ENCODE data around the gene PPIL6. TPM values are rescaled to one million over a fixed set of nuclear protein-coding genes. Genes with fewer than 3 reads are reported as not detected.

PPIL6 gene
- total and polyA plus RNA-seq, 2 donors (not counting 1 experiment from before 2014, with no cell fraction given): 0.85 to 1.8 TPM

DNA sequence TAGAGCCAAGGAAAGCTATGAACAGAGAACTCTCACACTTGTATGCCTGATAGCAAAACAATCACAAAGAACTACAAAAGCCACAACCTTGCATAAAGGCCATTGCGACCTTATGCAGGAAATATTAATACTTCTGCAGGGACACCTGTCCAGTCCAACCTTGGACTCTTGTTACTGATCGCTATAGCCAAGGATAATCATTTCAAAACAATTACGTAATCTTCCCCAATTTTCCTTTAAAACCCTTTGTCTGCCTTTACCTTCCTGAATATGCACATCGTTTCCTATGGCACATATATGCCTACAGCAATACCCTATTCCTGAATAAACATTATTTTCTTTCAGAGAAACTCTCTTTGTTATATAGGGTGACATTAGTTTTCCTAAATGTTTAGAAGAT is 22.8 kb downstream of the PPIL6 start:
- no peaks in the 10 kb centered on the region for H3K9me3 Mint-ChIP-seq (ENCODE audit: insufficient read depth)
- no peaks in the 10 kb centered on the region for H3K79me2 ChIP-seq (ENCODE audit: control insufficient read depth, insufficient read depth, low read length)
- H3K27ac Mint-ChIP-seq: no peak overlapping the region
- no peak overlapping the region for H3K9ac ChIP-seq (ENCODE audit: low read length)
- DNase-seq (no peak), ATAC-seq (ENCODE audit: low read depth) (no peak)
- TF ChIP-seq, protein P1, sequence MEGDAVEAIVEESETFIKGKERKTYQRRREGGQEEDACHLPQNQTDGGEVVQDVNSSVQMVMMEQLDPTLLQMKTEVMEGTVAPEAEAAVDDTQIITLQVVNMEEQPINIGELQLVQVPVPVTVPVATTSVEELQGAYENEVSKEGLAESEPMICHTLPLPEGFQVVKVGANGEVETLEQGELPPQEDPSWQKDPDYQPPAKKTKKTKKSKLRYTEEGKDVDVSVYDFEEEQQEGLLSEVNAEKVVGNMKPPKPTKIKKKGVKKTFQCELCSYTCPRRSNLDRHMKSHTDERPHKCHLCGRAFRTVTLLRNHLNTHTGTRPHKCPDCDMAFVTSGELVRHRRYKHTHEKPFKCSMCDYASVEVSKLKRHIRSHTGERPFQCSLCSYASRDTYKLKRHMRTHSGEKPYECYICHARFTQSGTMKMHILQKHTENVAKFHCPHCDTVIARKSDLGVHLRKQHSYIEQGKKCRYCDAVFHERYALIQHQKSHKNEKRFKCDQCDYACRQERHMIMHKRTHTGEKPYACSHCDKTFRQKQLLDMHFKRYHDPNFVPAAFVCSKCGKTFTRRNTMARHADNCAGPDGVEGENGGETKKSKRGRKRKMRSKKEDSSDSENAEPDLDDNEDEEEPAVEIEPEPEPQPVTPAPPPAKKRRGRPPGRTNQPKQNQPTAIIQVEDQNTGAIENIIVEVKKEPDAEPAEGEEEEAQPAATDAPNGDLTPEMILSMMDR (IDR thresholded peaks at IDR 0.05): no peak
- no peak for TF ChIP-seq EZH2 (IDR thresholded peaks at IDR 0.05; ENCODE audit: borderline replicate concordance, insufficient read depth, low read depth, low read length, poor library complexity, severe bottlenecking)
- 87% methylated on average over 3 of the region's 4 CpGs for WGBS (ENCODE audit: insufficient coverage)
- ChIA-PET CTCF (no interaction called here), POLR2A (no interaction called here)
- no peak overlapping the region for H3K4me3 ChIP-seq (ENCODE audit: control extremely low read depth in 1 of 5, extremely low read depth in 1 of 5, insufficient read depth in 1 of 5, low read depth in 2 of 5, low read length in 4 of 5)
- no peaks in the 10 kb centered on the region for H3K9me3 ChIP-seq (ENCODE audit: control extremely low read depth in 1 of 3, control insufficient read depth in 2 of 3, insufficient read depth in 1 of 3, low read length in 2 of 3)
- no peak overlapping the region for H2AFZ ChIP-seq (ENCODE audit: insufficient read depth, low read depth, low read length, poor library complexity, severe bottlenecking)
- H4K20me1 ChIP-seq (ENCODE audit: control insufficient read depth, insufficient read depth, low read length, poor library complexity, severe bottlenecking): no peaks in the 10 kb centered on the region
- no peaks in the 10 kb centered on the region for H3K27me3 Mint-ChIP-seq
- no peak overlapping the region for H3K27ac ChIP-seq (ENCODE audit: low read length in 2 of 2)
- H3K36me3 ChIP-seq (replicated peaks in 1 of 2; ENCODE audit: control extremely low read depth in 1 of 2, control insufficient read depth in 1 of 2, extremely low read depth in 1 of 2, insufficient read depth in 2 of 2, low read length in 1 of 2): no peaks in the 10 kb centered on the region
- intact Hi-C loops (cut with micrococcal nuclease): no loop called here
- peaks cover 0 to 3% of the 10 kb centered on the region in 2 donors for H3K4me1 ChIP-seq (ENCODE audit: control insufficient read depth in 2 of 2, insufficient read depth in 2 of 2, low read length in 2 of 2)
- no peak overlapping the region for H3K4me3 Mint-ChIP-seq
- no peaks in the 10 kb centered on the region for H3K27me3 ChIP-seq (replicated peaks in 1 of 4; ENCODE audit: control extremely low read depth in 1 of 4, control insufficient read depth in 3 of 4, insufficient read depth in 4 of 4, low read length in 3 of 4)
- H3K4me1 Mint-ChIP-seq: peaks cover 3% of the 10 kb centered on the region
- no peak overlapping the region for H3K4me2 ChIP-seq (replicated peaks; ENCODE audit: low read depth, low read length, poor library complexity, severe bottlenecking)

DNA sequence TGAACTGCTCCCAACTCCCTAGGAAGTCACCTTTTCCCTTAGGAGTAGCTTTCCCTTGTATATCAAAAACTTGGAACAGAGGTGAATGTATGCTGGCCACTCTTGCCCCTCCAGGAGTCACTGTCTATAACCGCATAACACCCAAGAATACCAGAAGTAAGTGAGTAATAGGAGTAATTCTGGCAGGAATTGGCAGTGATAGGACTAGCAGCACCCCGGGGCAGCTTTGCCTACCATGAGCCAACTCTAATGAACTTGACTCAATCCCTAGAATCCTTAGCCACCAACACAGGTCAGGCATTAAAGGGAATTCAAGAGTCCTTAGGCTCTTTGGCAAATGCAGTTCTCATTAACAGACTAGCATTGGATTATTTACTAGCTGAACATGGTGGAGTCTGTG is 29.4 kb downstream of the PPIL6 start:
- ChIA-PET POLR2A (no interaction called here), CTCF (interaction anchor here (1.8 kb wide), 1 partner anchor 26 kb away, joined by 5 read pairs; no protein-coding TSS in a partner anchor)
- ATAC-seq (ENCODE audit: low read depth) (no peak), DNase-seq (no peak)
- Histone ChIP-seq H3K27ac (ENCODE audit: low read length in 2 of 2) (no peak overlapping the region), H3K27me3 (replicated peaks in 1 of 4; ENCODE audit: control extremely low read depth in 1 of 4, control insufficient read depth in 3 of 4, insufficient read depth in 4 of 4, low read length in 3 of 4) (no peaks in the 10 kb centered on the region), H3K4me3 (ENCODE audit: control extremely low read depth in 1 of 5, extremely low read depth in 1 of 5, insufficient read depth in 1 of 5, low read depth in 2 of 5, low read length in 4 of 5) (no peak overlapping the region), H3K36me3 (replicated peaks in 1 of 2; ENCODE audit: control extremely low read depth in 1 of 2, control insufficient read depth in 1 of 2, extremely low read depth in 1 of 2, insufficient read depth in 2 of 2, low read length in 1 of 2) (no peaks in the 10 kb centered on the region), H3K9me3 (ENCODE audit: control extremely low read depth in 1 of 3, control insufficient read depth in 2 of 3, insufficient read depth in 1 of 3, low read length in 2 of 3) (no peaks in the 10 kb centered on the region), H3K79me2 (ENCODE audit: control insufficient read depth, insufficient read depth, low read length) (no peaks in the 10 kb centered on the region), H3K4me1 (ENCODE audit: control insufficient read depth in 2 of 2, insufficient read depth in 2 of 2, low read length in 2 of 2) (no peaks in the 10 kb centered on the region), H2AFZ (ENCODE audit: insufficient read depth, low read depth, low read length, poor library complexity, severe bottlenecking) (no peak overlapping the region), H4K20me1 (ENCODE audit: control insufficient read depth, insufficient read depth, low read length, poor library complexity, severe bottlenecking) (no peaks in the 10 kb centered on the region), H3K4me2 (replicated peaks; ENCODE audit: low read depth, low read length, poor library complexity, severe bottlenecking) (no peak overlapping the region), H3K9ac (ENCODE audit: low read length) (no peak overlapping the region)
- peaks cover 13% of the 10 kb centered on the region for H3K27me3 Mint-ChIP-seq
- intact Hi-C loops (cut with micrococcal nuclease): no loop called here
- TF ChIP-seq, protein P1 (IDR thresholded peaks at IDR 0.05): no peak
- TF ChIP-seq EZH2 (IDR thresholded peaks at IDR 0.05; ENCODE audit: borderline replicate concordance, insufficient read depth, low read depth, low read length, poor library complexity, severe bottlenecking): no peak
- no peaks in the 10 kb centered on the region for H3K4me1 Mint-ChIP-seq
- H3K4me3 Mint-ChIP-seq: no peak overlapping the region
- 80% methylated on average over 1 of the region's 2 CpGs for WGBS (ENCODE audit: insufficient coverage)
- no peak overlapping the region for H3K27ac Mint-ChIP-seq
- H3K9me3 Mint-ChIP-seq (ENCODE audit: insufficient read depth): no peaks in the 10 kb centered on the region
